DND-41 (cell line): ENCODE results near the gene MMP20.

Experiments used
- ATAC-seq: fragments of 200-7000 bp; cut with Tn5 transposase; 3 replicates; pipeline ENCODE4 v1.9.1; 2021; ENCODE audit warnings: low read depth; ENCODE audit not compliant: insufficient read depth
- DNase-seq: peaks from one replicate; pipeline ENCODE4 v3.0.0-alpha.2; 2020
- H2AFZ ChIP-seq: 2 replicates; pipeline ENCODE4 v1.6.0; 2012; ENCODE audit warnings: low read depth, low read length
- H3K27ac ChIP-seq: 2 replicates; pipeline ENCODE4 v1.5.1; 2012; ENCODE audit warnings: low read length, inconsistent platforms
- H3K27me3 ChIP-seq: fragments of 200-600 bp; sonication (generic); 2 replicates; pipeline ENCODE4 v1.6.0; 2012; ENCODE audit warnings: low read length, mild to moderate bottlenecking, inconsistent platforms; ENCODE audit not compliant: insufficient read depth, poor library complexity
- H3K36me3 ChIP-seq: 2 replicates; pipeline ENCODE4 v1.5.1; 2012; ENCODE audit warnings: low read length, inconsistent platforms; ENCODE audit not compliant: insufficient read depth
- H3K4me1 ChIP-seq: 2 replicates; pipeline ENCODE4 v1.5.1; 2012; ENCODE audit warnings: mild to moderate bottlenecking, low read length; ENCODE audit not compliant: insufficient read depth
- H3K4me2 ChIP-seq: 2 replicates; pipeline ENCODE4 v1.6.0; 2012; ENCODE audit warnings: mild to moderate bottlenecking, moderate library complexity, low read length, inconsistent platforms; ENCODE audit not compliant: insufficient read depth
- H3K4me3 ChIP-seq, 2 experiments: fragments of 200-600 bp in 1 of 2; shearing (Covaris generic) in 1 of 2; 2 replicates each; pipeline ENCODE4 v1.5.1; 2012 to 2016; ENCODE audit warnings: inconsistent platforms in 2 of 2, low read length in 2 of 2, mild to moderate bottlenecking in 2 of 2, low read depth in 1 of 2, moderate library complexity in 1 of 2
- H3K79me2 ChIP-seq: 2 replicates; pipeline ENCODE4 v1.6.0; 2012; ENCODE audit warnings: low read length, inconsistent platforms; ENCODE audit not compliant: insufficient read depth
- H3K9ac ChIP-seq: 2 replicates; pipeline ENCODE4 v1.6.0; 2012; ENCODE audit warnings: low read depth, mild to moderate bottlenecking, inconsistent platforms, low read length, moderate library complexity
- H3K9me3 ChIP-seq: 2 replicates; pipeline ENCODE4 v1.5.1; 2012; ENCODE audit warnings: low read length, moderate library complexity, mild to moderate bottlenecking, inconsistent platforms; ENCODE audit not compliant: insufficient read depth, severe bottlenecking
- H4K20me1 ChIP-seq: 2 replicates; pipeline ENCODE4 v1.6.0; 2012; ENCODE audit warnings: low read length; ENCODE audit not compliant: insufficient read depth
- CTCF ChIP-seq: IDR thresholded peaks from 2 replicates; pipeline ENCODE4 v1.5.1; 2012; ENCODE audit warnings: borderline replicate concordance, low read length, moderate library complexity, mild to moderate bottlenecking; ENCODE audit not compliant: poor library complexity, severe bottlenecking; ENCODE audit errors: extremely low read depth
- EZH2 ChIP-seq: IDR thresholded peaks from 3 replicates; pipeline ENCODE4 v1.6.1; 2012; ENCODE audit warnings: borderline replicate concordance, low read depth, mild to moderate bottlenecking, moderate library complexity, low read length, inconsistent platforms; ENCODE audit not compliant: severe bottlenecking

Gene MMP20

DNA sequence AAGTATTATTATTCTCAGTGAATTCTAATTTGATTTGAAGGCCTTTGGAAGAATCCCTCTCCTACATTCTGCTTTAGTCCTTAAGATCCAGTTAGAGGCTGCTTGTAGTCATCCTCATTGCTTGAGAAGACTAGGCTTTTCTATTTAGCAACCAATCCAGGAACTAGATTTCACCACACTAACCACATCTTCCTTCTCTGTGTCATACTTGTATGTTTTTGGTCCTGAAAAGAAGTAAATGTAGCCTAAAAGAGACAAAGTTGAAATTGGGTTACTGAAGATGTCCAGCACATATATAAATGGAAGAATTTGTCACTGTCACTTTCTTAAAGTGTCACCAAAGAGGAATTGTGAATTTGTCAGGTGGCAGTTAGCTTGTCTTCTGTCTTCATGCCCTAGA is 48.0 kb downstream of the MMP20 start:
- Histone ChIP-seq H2AFZ (no peak overlapping the region), H3K4me1 (0 out of 2 replicates have a peak, but pooled peaks cover 5% of the 10 kb centered on the region), H3K79me2 (no peaks in the 10 kb centered on the region), H3K4me2 (no peak overlapping the region), H3K4me3 (no peak overlapping the region), H3K27ac (no peak overlapping the region), H3K27me3 (no peaks in the 10 kb centered on the region), H4K20me1 (no peaks in the 10 kb centered on the region), H3K36me3 (no peaks in the 10 kb centered on the region), H3K9ac (no peak overlapping the region), H3K9me3 (no peaks in the 10 kb centered on the region)
- DNase-seq: no peak
- TF ChIP-seq EZH2 (no peak), CTCF (no peak)
- peak; percentile 78 for ATAC-seq

DNA sequence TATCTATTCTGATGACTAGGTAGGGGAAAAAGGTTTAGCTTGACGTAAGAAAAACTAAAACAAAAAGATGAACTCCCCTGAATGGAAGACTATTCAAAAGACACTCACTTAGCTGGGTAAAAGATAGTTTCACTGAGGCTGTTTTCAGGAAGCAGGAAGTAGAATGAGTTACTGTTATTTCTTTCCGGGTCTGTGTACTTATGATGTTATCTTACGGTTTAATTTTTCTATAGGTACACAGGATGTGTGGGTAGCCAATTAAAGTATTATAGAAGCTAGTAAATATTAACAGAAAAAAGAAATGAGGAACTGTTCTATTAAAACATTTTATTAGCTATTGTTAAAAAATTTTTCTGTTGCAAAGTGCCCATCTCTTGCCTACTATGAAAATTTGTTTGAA is 48.8 kb downstream of the MMP20 start:
- DNase-seq (no peak), ATAC-seq (no peak)
- TF ChIP-seq CTCF (no peak), EZH2 (no peak)
- H2AFZ ChIP-seq: no peak overlapping the region
- no peaks in the 10 kb centered on the region for H3K36me3 ChIP-seq
- H3K4me1 ChIP-seq: 0 out of 2 replicates have a peak, but pooled peaks cover 5% of the 10 kb centered on the region
- H3K27ac ChIP-seq: no peak overlapping the region
- no peaks in the 10 kb centered on the region for H3K9me3 ChIP-seq
- H3K4me2 ChIP-seq: no peak overlapping the region
- H3K79me2 ChIP-seq: no peaks in the 10 kb centered on the region
- no peak overlapping the region for H3K4me3 ChIP-seq
- H3K9ac ChIP-seq: no peak overlapping the region
- no peaks in the 10 kb centered on the region for H4K20me1 ChIP-seq
- H3K27me3 ChIP-seq: no peaks in the 10 kb centered on the region

DNA sequence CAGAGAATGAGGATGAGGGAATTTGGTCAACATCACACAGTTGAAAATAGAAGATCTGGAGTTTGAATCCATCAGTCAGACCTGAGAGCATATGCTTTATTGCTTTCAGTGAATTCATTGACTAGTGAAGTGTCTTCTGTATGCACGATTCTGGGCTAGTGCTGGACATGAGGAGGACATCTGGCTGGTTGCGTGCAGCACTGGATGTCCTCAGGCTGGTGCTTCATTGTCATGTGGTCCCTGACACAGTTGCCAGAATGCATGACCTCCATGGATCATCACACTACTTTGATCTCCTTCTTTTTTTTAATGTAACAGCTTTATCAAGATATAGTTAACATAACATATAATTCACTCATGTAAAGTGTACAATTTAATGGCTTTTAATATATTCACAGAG is 50.1 kb downstream of the MMP20 start:
- Histone ChIP-seq H4K20me1 (no peaks in the 10 kb centered on the region), H3K79me2 (no peaks in the 10 kb centered on the region), H3K27me3 (no peaks in the 10 kb centered on the region), H2AFZ (no peak overlapping the region), H3K4me1 (0 out of 2 replicates have a peak, but pooled peaks cover 5% of the 10 kb centered on the region), H3K4me3 (no peak overlapping the region), H3K9ac (no peak overlapping the region), H3K4me2 (no peak overlapping the region), H3K9me3 (no peaks in the 10 kb centered on the region), H3K27ac (no peak overlapping the region), H3K36me3 (no peaks in the 10 kb centered on the region)
- DNase-seq: no peak
- no peak for TF ChIP-seq EZH2
- no peak for TF ChIP-seq CTCF
- no peak for ATAC-seq

GRCh38 chr11:102573851-102574250 is 51.3 kb downstream of the MMP20 start:
- no peak for DNase-seq
- no peak overlapping the region for H3K4me2 ChIP-seq

More at GRCh38 chr11:102573851-102574250, 51.3 kb downstream of the MMP20 start:
- peaks cover 2% of the 10 kb centered on the region for H3K9me3 ChIP-seq
- no peak overlapping the region for H3K4me3 ChIP-seq
- no peak overlapping the region for H3K9ac ChIP-seq
- H4K20me1 ChIP-seq: no peaks in the 10 kb centered on the region
- H3K27ac ChIP-seq: no peak overlapping the region
- H3K4me1 ChIP-seq: 0 out of 2 replicates have a peak, but pooled peaks cover 5% of the 10 kb centered on the region
- H2AFZ ChIP-seq: no peak overlapping the region
- TF ChIP-seq CTCF (no peak), EZH2 (no peak)
- no peaks in the 10 kb centered on the region for H3K79me2 ChIP-seq
- no peaks in the 10 kb centered on the region for H3K36me3 ChIP-seq
- H3K27me3 ChIP-seq: no peaks in the 10 kb centered on the region
- ATAC-seq: no peak; the same call in 2 of the 3 replicates
